HG03280 (cell line): ENCODE data around the gene ADRB2.
A peak's percentile ranks its signal among the peaks of the same experiment; 100 is the strongest.

Experiments used
- ATAC-seq: cut with Tn5 transposase; IDR thresholded peaks from one replicate; pipeline ENCODE4 v1.9.1; 2021; ENCODE audit warnings: mild to moderate bottlenecking, moderate library complexity; ENCODE audit not compliant: unreplicated experiment

Gene ADRB2

DNA sequence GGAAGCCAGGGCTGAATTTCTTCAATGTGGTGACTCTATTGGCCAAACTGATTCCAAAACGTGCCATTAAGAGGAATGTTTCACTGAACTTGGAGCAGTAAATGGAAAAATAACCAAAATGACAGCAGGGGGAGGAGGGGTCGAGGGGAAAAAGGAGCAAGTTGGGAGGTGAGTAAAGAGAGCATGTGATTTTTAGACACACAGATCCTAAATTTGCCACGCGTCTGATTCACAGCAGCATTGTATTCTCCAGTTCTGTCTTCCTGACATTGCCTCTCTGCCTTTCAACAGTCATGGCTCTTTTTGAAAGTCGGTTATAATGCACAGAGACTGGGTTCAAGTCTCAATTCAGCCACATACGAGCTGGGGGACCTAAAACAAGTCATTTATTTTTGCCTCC, 22.0 kb upstream of the ADRB2 start:
- ATAC-seq, result no peak

GRCh38 chr5:148805326-148806290, 20.8 kb upstream of the ADRB2 start:
- no peak for ATAC-seq

- ATAC-seq, result no peak
These were observed 19.9 kb upstream of the ADRB2 start for GRCh38 chr5:148806520-148806931.

GRCh38 chr5:148807851-148808250, 18.6 kb upstream of the ADRB2 start:
- ATAC-seq, result no peak

DNA sequence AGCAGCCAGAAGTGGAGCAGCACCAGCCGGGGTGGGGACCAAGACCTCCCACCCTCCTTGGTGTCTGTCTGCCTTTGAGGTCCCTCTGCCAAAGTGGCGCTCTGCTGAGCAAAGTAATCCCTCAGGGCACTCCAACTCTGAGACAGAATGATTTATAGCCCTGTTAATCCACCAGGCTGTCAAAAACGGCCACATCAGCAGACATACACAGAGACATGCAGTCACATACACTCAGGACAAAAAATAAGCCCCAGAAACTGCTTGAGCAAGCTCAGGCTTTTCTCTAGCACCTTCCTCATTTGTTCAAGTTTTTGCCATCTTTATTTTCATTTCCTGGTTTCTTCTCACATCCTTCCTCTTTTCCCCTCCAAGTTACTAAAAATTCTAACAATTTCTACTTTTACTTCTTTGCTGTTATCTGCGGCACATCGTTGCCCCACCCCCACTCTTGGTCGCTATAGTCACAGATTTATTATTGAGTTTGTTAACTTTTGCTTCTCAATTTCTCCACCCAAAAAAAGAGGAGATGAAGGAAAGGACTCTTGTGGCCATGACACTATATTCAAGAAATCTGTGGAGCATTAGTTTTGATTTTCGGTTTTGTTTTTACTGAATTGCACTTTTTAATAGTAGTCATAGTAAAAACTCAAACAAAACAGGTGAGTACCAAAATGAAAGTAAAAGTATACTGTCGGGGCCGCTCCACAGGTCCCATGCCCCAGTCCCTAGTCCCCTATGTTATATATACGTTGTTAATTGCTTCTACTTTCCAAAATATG, 17.4 kb upstream of the ADRB2 start:
- peak; percentile 75 for ATAC-seq

- no peak for ATAC-seq
These were observed 16.5 kb upstream of the ADRB2 start for GRCh38 chr5:148809781-148810524.

DNA sequence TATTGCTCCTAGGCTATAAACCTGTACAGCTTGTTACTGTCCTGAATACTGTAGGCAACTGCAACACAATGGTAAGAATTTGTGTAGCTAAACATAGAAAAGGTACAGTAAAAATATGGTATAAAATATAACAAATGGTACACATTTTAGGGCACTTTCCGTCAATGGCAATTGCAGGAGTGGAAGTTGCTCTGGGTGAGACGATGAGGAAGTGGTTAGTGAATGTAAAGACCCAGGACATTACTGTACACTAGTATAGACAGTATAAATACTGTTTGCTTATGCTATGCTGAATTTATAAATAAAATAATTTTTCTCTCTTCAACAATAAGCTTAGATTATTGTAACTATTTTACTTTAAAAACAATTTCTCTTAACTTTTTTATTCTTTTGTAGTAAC, 15.6 kb upstream of the ADRB2 start:
- ATAC-seq, result no peak

GRCh38 chr5:148811756-148812155, 14.7 kb upstream of the ADRB2 start:
- no peak for ATAC-seq

DNA sequence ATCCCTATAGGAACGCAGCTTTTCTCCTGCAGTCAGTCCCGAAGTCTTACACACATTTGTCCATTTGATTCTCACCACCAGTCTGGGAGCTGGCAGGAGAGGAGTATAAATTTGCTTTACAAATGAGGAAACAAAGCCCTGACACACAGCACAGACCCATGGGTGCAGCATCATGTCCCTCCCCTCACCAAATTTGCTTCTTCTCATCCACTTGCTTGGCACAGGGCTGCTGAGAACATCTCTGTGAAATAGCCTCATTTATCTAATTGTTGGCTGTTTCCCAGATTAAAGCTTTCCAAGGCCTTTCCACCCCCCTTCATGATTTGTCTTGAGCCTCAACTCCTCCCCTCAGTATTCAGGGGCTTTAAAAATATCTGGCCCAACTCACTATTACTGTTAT, 11.3 kb upstream of the ADRB2 start:
- no peak for ATAC-seq

GRCh38 chr5:148815578-148815977, 10.8 kb upstream of the ADRB2 start:
- ATAC-seq, result no peak

GRCh38 chr5:148816357-148816756, 10.1 kb upstream of the ADRB2 start:
- ATAC-seq, result no peak

DNA sequence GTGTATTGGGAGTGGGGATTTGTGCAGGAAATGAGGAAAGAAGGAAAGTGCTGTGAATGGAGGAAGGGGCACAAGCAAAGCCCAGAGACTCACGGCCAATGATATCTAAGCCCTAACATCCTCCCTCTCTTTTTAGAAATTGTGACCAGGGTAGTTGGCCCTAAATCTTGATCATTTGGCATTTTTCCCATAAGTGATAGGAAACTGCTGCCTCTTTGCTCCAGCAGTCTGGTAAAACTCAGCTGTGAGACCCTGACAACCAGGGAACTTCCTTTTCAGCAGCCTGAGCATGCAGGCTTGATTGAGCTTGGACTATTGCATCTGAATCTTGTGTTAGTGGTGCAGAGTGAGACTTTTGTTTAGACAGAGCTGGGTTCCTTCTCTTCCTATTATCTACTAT, 9.6 kb upstream of the ADRB2 start:
- ATAC-seq, result no peak

- no peak for ATAC-seq
These were observed 8.8 kb upstream of the ADRB2 start for GRCh38 chr5:148817606-148818005.

GRCh38 chr5:148820461-148821395, 5.7 kb upstream of the ADRB2 start:
- ATAC-seq, result no peak

GRCh38 chr5:148823871-148824270, 2.5 kb upstream of the ADRB2 start:
- no peak for ATAC-seq

DNA sequence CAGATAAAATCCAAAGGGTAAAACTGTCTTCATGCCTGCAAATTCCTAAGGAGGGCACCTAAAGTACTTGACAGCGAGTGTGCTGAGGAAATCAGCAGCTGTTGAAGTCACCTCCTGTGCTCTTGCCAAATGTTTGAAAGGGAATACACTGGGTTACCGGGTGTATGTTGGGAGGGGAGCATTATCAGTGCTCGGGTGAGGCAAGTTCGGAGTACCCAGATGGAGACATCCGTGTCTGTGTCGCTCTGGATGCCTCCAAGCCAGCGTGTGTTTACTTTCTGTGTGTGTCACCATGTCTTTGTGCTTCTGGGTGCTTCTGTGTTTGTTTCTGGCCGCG, 727 bp upstream of the ADRB2 start:
- peak; percentile 9 for ATAC-seq

- no peak for ATAC-seq
These were observed 294 bp downstream of the ADRB2 start for GRCh38 chr5:148826739-148827070.

- no peak for ATAC-seq
These were observed 1.3 kb downstream of the ADRB2 start for GRCh38 chr5:148827723-148828122.

DNA sequence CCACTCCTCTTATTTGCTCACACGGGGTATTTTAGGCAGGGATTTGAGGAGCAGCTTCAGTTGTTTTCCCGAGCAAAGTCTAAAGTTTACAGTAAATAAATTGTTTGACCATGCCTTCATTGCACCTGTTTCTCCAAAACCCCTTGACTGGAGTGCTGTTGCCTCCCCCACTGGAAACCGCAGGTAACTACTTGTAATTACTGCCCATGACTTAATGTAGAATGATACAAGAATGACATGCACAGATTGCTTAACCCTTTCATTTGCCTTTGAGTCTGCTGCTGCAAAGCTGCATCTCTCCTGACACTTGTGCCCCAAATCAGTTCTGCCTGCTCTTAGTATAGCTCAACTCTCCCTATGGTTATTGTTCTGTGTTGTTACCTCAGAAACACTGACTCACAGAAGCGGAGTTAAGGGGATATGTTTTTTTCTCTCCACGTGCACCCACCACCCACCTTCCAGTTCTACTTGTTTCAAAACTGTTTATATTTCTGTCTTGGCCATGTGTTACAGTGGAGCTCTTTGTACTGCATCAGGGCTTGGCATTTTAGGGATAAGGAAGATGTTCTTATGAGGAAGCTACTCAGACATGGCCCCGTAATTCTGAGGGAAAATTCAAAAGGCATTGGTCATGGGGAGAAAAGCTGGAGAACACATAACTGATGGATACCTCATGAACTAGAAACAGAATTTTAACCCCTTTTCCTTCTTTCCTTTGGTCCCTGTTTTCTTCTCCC, 2.3 kb downstream of the ADRB2 start:
- ATAC-seq, result no peak

DNA sequence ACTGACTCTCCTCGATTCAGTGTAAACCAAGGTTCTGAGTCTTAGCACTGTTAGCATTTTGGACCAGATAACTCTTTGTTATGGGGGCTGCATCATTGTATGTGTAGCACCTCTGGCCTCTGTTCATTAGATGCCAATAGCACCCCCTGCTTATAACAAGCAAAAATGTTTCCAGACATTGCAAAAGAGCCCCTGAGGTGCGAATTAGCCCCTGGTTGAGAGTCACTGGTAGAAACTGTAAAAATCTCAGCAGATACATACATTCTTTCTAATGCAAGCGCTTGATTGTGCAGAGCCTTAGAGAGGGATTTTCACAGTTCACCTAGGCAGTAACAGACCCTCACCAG, 2.8 kb downstream of the ADRB2 start:
- ATAC-seq, result no peak
